MM.1S (cell line): Measurements from ENCODE around the gene BTBD19.

Source experiments
- DNase-seq: peaks from one replicate; pipeline ENCODE4 v3.0.0-alpha.2; 2015
- H2AFZ ChIP-seq: fragments of 300-600 bp; sonication (generic); 2 replicates; pipeline ENCODE4 v1.6.0; 2016; ENCODE audit warnings: antibody characterized with exemption, low read length
- H3F3A ChIP-seq: fragments of 300-600 bp; sonication (generic); 2 replicates; pipeline ENCODE4 v1.6.1; 2016; ENCODE audit warnings: mild to moderate bottlenecking, antibody characterized with exemption, low read length, moderate library complexity, mixed read lengths; ENCODE audit not compliant: insufficient read depth
- H3K27ac ChIP-seq: fragments of 300-600 bp; sonication (generic); 2 replicates; pipeline ENCODE4 v1.5.1; 2016; ENCODE audit warnings: mild to moderate bottlenecking, low read length
- H3K27me3 ChIP-seq: fragments of 300-600 bp; sonication (generic); replicated peaks from 2 replicates; pipeline ENCODE4 v1.6.0; 2016; ENCODE audit warnings: low read length; ENCODE audit not compliant: insufficient read depth
- H3K36me3 ChIP-seq: fragments of 300-600 bp; sonication (generic); replicated peaks from 2 replicates; pipeline ENCODE4 v1.6.1; 2016; ENCODE audit warnings: mild to moderate bottlenecking, low read length, mixed read lengths; ENCODE audit not compliant: insufficient read depth
- H3K4me1 ChIP-seq: fragments of 300-600 bp; sonication (generic); 2 replicates; pipeline ENCODE4 v1.6.1; 2016; ENCODE audit warnings: low read length, mixed read lengths
- H3K4me2 ChIP-seq: fragments of 300-600 bp; sonication (generic); 2 replicates; pipeline ENCODE4 v1.6.0; 2016; ENCODE audit warnings: low read depth, low read length
- H3K4me3 ChIP-seq: fragments of 300-600 bp; sonication (generic); 2 replicates; pipeline ENCODE4 v1.5.1; 2016; ENCODE audit warnings: low read length, mixed read lengths
- H3K79me2 ChIP-seq: fragments of 300-600 bp; sonication (generic); 2 replicates; pipeline ENCODE4 v1.6.1; 2016; ENCODE audit warnings: mixed run types, low read length, mixed read lengths
- H3K9ac ChIP-seq: fragments of 300-600 bp; sonication (generic); 2 replicates; pipeline ENCODE4 v1.6.1; 2016; ENCODE audit warnings: low read length, mixed read lengths
- H3K9me2 ChIP-seq: fragments of 300-600 bp; sonication (generic); replicated peaks from 2 replicates; pipeline ENCODE4 v1.6.1; 2016; ENCODE audit warnings: mild to moderate bottlenecking, low read length, mixed read lengths; ENCODE audit not compliant: insufficient read depth
- H3K9me3 ChIP-seq: fragments of 300-600 bp; sonication (generic); replicated peaks from 2 replicates; pipeline ENCODE4 v1.6.1; 2016; ENCODE audit warnings: mild to moderate bottlenecking, low read length, mixed read lengths; ENCODE audit not compliant: insufficient read depth
- H4K20me1 ChIP-seq: fragments of 300-600 bp; sonication (generic); 2 replicates; pipeline ENCODE4 v1.6.1; 2016; ENCODE audit warnings: mild to moderate bottlenecking, low read length, moderate library complexity, mixed read lengths; ENCODE audit not compliant: insufficient read depth
- EZH2 ChIP-seq: fragments of 300-600 bp; sonication (generic); optimal IDR thresholded peaks from 2 replicates; pipeline ENCODE3; 2017; ENCODE audit warnings: low read depth, mild to moderate bottlenecking, antibody characterized with exemption, low read length, mixed read lengths
- EZH2phosphoT487 ChIP-seq: fragments of 300-600 bp; sonication (generic); IDR thresholded peaks from 2 replicates; pipeline ENCODE4 v1.6.1; 2018; ENCODE audit warnings: antibody characterized with exemption, low read length
- TF ChIP-seq, protein P1 (sequence below): fragments of 300-600 bp; sonication (generic); IDR thresholded peaks from 2 replicates; pipeline ENCODE4 v1.5.1; 2016; ENCODE audit warnings: antibody characterized with exemption, low read length, mixed read lengths

BTBD19 gene

DNA sequence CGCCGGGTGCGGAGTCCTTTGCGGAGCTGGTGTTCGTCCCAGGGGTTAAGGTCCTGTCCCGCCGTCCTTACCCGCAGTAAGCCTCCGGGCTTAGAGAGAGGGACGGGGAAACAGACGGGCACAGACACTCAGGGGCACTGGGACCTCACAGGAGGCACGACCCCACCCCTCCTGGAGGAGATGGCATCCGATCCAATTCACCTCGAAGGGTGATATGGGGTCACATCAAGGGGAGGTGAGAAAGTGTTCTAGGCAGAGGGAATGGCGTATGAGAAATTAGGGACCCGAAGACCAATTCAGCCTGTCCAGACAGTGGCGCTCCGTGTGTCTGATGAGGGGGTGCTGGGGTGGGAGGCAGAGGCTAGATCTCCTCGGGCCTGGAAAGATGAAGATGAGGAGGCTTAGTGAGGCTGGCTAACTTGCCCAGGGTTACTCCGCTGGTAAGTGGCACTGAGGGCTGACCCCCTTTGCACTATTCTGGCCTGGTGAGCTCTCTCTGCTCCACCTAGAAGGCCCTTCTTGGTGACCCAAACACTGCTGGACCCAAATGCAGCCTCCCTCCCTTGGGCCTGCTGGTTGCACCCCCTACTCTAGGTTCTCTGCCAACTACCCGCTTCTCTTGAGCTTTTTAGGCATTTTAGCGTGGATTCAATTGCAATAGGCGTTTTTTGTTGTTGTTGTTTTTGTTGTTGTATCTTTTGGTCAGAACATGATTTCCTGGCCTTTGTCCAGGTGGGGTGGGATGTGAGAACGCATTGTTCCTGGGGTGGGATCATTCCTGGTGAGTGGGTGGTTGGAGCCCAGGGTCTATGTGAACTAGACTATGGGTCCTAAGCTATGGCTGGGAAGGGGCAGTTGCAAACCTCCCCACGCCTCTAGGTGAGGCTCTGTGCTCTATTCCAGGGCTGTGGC lies 12.3 kb downstream of the BTBD19 start:
- peak overlapping the region; percentile 78; the same call in 1 of the 2 replicates for H3K27ac ChIP-seq
- no peak for TF ChIP-seq EZH2
- no peak for TF ChIP-seq EZH2phosphoT487
- TF ChIP-seq, protein P1, sequence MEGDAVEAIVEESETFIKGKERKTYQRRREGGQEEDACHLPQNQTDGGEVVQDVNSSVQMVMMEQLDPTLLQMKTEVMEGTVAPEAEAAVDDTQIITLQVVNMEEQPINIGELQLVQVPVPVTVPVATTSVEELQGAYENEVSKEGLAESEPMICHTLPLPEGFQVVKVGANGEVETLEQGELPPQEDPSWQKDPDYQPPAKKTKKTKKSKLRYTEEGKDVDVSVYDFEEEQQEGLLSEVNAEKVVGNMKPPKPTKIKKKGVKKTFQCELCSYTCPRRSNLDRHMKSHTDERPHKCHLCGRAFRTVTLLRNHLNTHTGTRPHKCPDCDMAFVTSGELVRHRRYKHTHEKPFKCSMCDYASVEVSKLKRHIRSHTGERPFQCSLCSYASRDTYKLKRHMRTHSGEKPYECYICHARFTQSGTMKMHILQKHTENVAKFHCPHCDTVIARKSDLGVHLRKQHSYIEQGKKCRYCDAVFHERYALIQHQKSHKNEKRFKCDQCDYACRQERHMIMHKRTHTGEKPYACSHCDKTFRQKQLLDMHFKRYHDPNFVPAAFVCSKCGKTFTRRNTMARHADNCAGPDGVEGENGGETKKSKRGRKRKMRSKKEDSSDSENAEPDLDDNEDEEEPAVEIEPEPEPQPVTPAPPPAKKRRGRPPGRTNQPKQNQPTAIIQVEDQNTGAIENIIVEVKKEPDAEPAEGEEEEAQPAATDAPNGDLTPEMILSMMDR = no peak
- no peaks in the 10 kb centered on the region for H4K20me1 ChIP-seq
- no peaks in the 10 kb centered on the region for H3K36me3 ChIP-seq
- H3K4me3 ChIP-seq = peak overlapping the region; percentile 57
- peaks cover 11% of the 10 kb centered on the region for H3F3A ChIP-seq
- peak overlapping the region; percentile 92 for H2AFZ ChIP-seq
- peak overlapping the region; percentile 86 for H3K9ac ChIP-seq
- H3K9me3 ChIP-seq = no peaks in the 10 kb centered on the region
- H3K79me2 ChIP-seq = no peaks in the 10 kb centered on the region
- no peaks in the 10 kb centered on the region for H3K4me1 ChIP-seq
- H3K27me3 ChIP-seq = peaks cover 5% of the 10 kb centered on the region; the same call in 1 of the 2 replicates
- no peaks in the 10 kb centered on the region for H3K9me2 ChIP-seq
- peak overlapping the region; percentile 98 for H3K4me2 ChIP-seq
- no peak for DNase-seq

DNA sequence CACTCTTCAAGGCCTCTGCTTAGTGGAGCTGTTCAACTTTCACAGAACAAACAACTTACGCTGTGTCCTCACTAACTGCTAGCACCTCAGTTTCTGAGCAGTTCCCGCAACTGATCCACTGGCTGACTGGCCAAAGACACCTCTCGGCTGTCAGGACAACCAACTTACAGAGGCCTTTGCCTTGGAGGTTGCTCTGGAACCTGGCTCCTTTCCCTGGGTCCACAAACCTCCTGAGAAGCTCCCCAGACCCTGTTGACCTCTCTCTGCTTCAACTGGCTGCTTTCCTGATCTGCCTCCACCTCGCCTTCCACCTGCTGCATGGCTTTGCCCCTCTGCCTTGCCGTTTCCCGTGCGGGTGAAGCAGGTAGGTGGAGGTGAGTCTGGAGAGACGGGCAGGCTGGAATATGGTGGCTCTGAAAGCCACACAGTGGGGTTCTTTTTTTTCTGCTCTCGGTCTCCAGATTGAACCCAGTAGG lies 13.0 kb downstream of the BTBD19 start:
- Histone ChIP-seq H3K9me3 (no peaks in the 10 kb centered on the region), H3K9ac (no peak overlapping the region), H3F3A (peaks cover 11% of the 10 kb centered on the region), H3K4me1 (no peaks in the 10 kb centered on the region), H3K4me3 (no peak overlapping the region), H3K36me3 (no peaks in the 10 kb centered on the region), H3K79me2 (no peaks in the 10 kb centered on the region), H3K27me3 (peaks cover 5% of the 10 kb centered on the region; the same call in 1 of the 2 replicates), H3K4me2 (no peak overlapping the region), H4K20me1 (no peaks in the 10 kb centered on the region), H2AFZ (no peak overlapping the region), H3K9me2 (no peaks in the 10 kb centered on the region), H3K27ac (no peak overlapping the region)
- TF ChIP-seq, protein P1 = no peak
- TF ChIP-seq EZH2 (no peak), EZH2phosphoT487 (no peak)
- DNase-seq = no peak

DNA sequence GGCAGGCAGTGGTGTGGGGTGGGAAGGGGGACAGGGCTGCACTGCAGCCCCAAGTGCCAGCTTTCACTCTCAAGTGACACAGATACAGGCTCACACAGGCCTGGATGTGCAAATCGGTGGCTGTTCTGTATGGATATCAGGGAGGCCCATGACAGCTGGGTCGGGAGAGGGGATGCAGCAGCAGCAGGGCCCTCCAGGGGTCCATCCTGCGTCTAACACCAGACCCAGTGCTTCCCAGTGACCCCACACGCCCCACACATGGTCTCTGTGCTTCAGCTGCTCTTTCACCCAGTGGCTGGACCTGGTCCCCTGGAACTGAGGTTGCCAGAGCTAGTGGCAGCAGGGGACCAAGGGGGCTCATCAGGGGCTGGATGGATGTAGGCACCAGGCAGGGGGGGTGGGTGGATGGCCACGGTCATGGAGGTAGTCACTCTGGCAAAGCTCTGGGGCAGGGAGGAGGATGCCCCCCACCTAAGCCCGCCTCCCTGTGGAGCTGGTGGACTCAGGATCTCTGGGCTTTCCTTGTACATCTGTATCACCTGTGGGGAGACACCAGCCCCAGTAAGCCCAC lies 13.9 kb downstream of the BTBD19 start:
- H3K9ac ChIP-seq = no peak overlapping the region
- H3K9me3 ChIP-seq = no peaks in the 10 kb centered on the region
- no peaks in the 10 kb centered on the region for H4K20me1 ChIP-seq
- peaks cover 11% of the 10 kb centered on the region for H3F3A ChIP-seq
- H3K4me2 ChIP-seq = no peak overlapping the region
- no peaks in the 10 kb centered on the region for H3K9me2 ChIP-seq
- no peak overlapping the region for H3K4me3 ChIP-seq
- H3K4me1 ChIP-seq = no peaks in the 10 kb centered on the region
- H3K27me3 ChIP-seq = peaks cover under 1% of the 10 kb centered on the region; the same call in 1 of the 2 replicates
- no peak for TF ChIP-seq EZH2
- TF ChIP-seq, protein P1 = no peak
- no peak for TF ChIP-seq EZH2phosphoT487
- H2AFZ ChIP-seq = no peak overlapping the region
- H3K79me2 ChIP-seq = no peaks in the 10 kb centered on the region
- no peaks in the 10 kb centered on the region for H3K36me3 ChIP-seq
- DNase-seq = no peak
- no peak overlapping the region for H3K27ac ChIP-seq
